ENCODE results near the gene IL36G. TPM values are rescaled to one million over a fixed set of nuclear protein-coding genes. Genes with fewer than 3 reads are reported as not detected.

IL36G gene
- total RNA-seq, 1 donor, result not detected

DNA sequence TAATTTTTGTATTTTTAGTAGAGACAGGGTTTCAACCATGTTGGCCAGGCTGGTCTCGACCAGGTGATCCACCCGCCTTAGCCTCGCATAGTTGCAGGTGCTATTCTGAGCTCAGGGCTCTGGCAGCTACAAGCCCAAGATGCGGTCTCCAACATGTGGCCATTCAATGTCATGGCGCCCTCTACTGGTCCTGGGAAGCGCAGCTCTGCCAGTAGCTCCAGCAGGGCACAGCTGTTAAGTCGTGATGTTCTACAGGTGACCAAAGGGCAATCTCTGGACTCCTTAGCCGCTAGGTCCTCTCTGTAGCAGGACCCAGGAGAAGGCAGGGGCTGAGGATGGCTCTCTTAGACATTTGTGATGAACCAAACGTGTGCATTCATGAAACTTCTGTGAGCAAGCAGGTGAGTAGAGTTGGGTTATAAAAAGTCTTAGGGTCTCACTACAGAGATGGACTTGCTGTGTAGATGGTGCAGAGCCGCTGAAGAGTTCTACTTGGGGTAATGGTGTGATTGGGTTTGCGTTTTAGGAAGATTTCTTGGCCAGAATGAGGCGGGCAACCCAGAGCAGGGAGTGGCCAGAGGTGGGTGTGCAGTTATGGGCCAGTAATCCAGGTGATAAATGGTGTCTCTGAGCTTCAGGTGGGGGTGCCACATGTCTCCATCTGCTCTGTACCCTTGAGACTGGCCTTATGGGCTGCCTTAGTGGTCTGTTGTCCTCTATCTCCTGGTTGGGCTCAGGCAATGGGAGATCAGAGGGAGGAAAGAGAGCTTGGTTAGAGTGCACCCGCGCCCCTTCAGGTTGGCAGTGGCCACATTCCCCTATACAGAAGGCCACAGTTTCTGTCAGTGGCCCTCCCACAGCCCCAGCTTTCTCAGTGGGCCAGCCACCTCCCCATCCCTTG is 35.8 kb upstream of the IL36G start:
- TF ChIP-seq, protein P1, sequence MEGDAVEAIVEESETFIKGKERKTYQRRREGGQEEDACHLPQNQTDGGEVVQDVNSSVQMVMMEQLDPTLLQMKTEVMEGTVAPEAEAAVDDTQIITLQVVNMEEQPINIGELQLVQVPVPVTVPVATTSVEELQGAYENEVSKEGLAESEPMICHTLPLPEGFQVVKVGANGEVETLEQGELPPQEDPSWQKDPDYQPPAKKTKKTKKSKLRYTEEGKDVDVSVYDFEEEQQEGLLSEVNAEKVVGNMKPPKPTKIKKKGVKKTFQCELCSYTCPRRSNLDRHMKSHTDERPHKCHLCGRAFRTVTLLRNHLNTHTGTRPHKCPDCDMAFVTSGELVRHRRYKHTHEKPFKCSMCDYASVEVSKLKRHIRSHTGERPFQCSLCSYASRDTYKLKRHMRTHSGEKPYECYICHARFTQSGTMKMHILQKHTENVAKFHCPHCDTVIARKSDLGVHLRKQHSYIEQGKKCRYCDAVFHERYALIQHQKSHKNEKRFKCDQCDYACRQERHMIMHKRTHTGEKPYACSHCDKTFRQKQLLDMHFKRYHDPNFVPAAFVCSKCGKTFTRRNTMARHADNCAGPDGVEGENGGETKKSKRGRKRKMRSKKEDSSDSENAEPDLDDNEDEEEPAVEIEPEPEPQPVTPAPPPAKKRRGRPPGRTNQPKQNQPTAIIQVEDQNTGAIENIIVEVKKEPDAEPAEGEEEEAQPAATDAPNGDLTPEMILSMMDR (IDR thresholded peaks at IDR 0.05; ENCODE audit: insufficient read depth, low read depth, low read length), result peak; percentile 98
- peak; percentile 76 for DNase-seq (ENCODE audit: low read depth)
- H3K4me3 ChIP-seq (ENCODE audit: low read depth, low read length), result no peak overlapping the region

DNA sequence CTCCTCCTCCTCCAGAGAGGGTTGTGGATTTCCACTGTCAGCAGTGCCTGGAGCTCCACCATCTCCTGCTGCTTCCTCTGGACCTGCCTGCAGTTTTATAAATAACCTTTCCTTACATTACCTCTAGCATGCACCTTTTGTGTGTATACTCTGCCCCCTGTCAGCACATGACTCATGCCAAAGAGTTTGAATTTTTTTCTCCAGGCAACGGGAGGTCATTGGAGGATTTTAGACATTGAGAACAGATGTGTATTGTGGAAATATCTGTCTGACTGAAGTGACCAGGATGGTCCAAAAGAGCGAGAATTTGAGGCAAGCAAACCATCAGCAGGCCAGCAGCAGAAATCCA is 35.2 kb upstream of the IL36G start:
- TF ChIP-seq, protein P1 (IDR thresholded peaks at IDR 0.05; ENCODE audit: insufficient read depth, low read depth, low read length), result no peak
- no peak for DNase-seq (ENCODE audit: low read depth)
- H3K4me3 ChIP-seq (ENCODE audit: low read depth, low read length), result no peak overlapping the region

DNA sequence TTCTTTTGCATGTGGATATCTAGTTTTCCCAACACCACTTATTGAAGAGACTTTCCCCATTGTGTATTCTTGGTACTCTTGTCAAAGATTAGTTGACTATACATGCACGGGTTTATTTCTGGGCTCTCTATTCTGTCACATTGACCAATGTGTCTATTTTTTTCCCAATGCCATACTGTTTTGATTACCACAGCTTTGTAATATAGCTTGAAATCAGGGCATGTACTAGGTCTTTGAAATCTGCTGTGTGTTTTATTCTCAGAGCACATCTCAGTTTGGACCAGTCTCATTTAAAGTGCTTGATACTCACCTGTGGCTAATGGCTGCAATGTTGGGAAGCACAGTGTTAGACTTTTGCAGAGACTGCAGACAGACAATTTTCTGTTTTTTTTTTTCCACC is 32.8 kb upstream of the IL36G start:
- TF ChIP-seq, protein P1 (IDR thresholded peaks at IDR 0.05; ENCODE audit: insufficient read depth, low read depth, low read length), result no peak
- H3K4me3 ChIP-seq (ENCODE audit: low read depth, low read length), result no peak overlapping the region
- DNase-seq (ENCODE audit: low read depth), result no peak

DNA sequence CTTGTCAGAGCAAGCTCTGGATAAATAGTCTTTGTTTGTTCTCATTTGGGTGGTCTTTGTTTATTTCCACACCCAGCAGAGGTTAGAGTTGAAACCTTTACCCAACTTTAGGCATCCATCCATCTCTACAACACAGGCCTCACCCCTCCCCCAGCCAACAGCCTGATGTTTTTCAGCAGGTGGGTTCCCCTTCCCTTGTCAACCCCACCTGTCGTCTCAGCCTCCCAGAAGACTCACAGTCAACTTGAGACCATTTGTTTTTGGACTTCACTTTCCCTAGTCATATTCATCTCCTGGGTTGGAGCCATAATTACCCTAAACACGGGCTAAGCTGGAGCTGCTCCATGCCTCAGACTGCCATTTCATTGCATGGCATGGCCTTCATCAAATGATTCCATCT is 31.7 kb upstream of the IL36G start:
- TF ChIP-seq, protein P1 (IDR thresholded peaks at IDR 0.05; ENCODE audit: insufficient read depth, low read depth, low read length), result no peak
- no peak overlapping the region for H3K4me3 ChIP-seq (ENCODE audit: low read depth, low read length)
- DNase-seq (ENCODE audit: low read depth), result no peak

DNA sequence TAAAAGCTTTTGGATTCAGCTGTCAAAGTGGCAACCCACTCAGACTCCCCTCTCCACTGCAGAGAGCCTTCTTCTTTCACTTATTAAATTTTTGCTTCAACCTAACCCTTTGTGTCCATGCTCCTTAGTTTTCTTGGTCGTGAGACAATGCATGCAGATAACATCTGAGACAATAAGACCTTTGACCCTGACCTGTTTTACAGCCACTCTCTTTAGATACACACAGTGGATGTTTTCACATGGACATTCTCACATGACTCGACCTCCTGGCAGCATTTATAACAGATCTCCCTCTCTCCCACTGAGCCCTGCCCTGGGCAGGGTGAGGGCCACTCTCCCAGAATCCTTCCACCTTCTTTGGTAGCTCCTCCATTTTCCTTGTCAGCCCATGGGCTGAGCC is 30.4 kb upstream of the IL36G start:
- DNase-seq (ENCODE audit: low read depth), result no peak
- H3K4me3 ChIP-seq (ENCODE audit: low read depth, low read length), result no peak overlapping the region
- TF ChIP-seq, protein P1 (IDR thresholded peaks at IDR 0.05; ENCODE audit: insufficient read depth, low read depth, low read length), result no peak

DNA sequence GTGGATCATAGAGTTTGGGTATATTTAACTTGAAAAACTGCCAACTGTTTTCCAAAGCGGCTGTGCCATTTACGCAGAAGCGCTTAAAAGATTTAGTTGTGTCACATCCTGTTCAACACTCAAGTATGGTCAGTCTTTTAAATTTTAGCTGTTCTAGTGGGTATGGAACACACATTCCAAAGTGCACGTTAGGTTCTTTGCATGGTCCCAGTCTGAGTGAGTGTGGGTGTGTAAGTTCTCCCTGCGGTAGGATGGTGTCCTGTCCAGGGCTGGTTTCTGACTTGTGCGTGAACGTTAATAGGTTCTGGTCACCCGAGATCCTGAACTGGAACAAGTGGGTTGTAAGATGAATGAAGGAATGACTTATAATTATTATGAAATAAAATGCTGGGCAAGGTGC is 28.4 kb upstream of the IL36G start:
- DNase-seq (ENCODE audit: low read depth), result no peak
- H3K4me3 ChIP-seq (ENCODE audit: low read depth, low read length), result no peak overlapping the region
- TF ChIP-seq, protein P1 (IDR thresholded peaks at IDR 0.05; ENCODE audit: insufficient read depth, low read depth, low read length), result no peak

DNA sequence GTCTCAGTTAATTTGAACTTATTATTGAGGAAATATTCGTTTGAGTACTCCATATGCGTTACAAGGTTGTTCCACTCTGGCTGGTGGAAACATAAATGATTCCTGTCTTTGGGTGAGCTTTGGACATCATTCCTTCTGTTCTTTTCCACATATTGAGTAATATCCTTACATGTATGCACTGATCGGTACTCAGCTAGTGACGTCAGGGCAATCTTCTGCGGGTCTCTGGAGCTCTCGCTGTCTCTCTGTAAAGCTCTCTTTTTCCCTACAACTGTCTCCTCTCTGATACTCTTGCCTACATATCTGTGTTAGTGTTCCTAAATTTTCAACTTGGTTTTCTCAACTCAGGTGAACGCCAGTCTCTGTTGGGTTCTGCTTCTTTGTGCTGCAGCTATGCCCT is 23.4 kb upstream of the IL36G start:
- no peak for DNase-seq (ENCODE audit: low read depth)
- TF ChIP-seq, protein P1 (IDR thresholded peaks at IDR 0.05; ENCODE audit: insufficient read depth, low read depth, low read length), result no peak
- H3K4me3 ChIP-seq (ENCODE audit: low read depth, low read length), result no peak overlapping the region
